Cerebellar cortex (tissue), 1 donor: ENCODE data around the gene USH2A.

Source experiments
- DNase-seq: peaks from one replicate; pipeline ENCODE4 v3.0.0-alpha.2; 2015; ENCODE audit warnings: low spot score

Gene USH2A

DNA sequence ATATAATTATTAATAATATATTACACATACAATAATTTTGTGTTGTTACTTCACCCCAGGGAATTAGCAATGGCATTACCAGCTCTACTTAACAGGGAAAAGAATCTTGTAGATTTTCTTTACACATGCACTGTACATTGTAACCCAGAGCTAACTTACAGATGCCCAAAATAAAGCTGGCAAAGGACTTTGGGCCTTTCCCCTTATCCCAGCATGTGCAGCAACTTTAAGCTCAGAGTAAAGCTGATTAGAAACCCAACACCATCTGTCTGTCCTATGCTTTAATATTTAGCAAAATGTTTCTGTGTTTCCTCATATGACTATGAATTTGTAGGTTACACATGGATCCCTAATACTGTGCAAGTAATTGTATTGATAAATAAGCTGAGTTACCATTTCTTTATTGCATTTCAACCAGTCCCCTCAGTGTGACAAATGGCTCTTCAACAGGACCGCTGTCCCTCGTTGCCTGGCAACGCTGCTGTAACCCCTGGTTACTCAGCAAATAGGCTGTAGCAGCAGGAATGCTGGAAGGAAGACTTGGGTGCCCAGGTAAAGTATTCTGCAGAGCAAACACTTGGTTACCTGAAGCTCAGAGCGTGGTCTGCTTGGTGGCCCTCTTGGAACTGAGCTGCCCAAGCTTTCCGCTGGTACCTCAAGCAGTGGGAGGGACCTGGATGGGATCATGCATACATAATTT is at the start of gene USH2A:
TSS of gene USH2A (minus strand) at position 628 of the 700 bp plus-strand sequence. CDS start 1,112 bp downstream, outside the sequence.
- DNase-seq = no peak

DNA sequence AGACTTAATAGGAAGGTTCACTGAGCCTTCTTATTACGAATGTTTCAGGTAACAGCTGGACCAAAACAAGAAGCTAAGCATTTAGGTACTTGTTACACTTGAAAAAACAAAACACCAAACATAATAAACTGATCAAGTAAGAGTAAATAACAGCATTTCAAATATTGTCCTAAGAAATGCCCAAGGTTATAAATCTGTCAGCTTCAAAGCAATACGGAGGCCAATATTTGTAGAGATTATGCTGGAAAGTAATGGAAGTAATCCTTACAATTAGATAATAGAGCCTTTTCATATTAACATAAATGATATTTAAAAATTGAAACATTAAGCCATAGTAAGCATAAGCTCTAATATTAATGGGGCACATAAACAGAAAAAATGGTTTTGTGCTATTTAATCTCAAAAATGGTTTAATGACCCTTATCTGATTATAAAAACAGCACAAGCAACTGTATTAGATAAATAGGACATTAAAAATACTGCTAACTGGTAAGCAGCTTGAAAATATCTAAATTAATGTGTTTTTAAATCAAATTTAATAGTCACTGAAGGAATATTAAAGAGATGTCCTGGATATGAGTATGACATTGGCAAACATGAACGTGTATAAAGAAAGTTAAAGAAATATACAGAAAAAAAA is 43.0 kb upstream of the USH2A start:
- no peak for DNase-seq

- DNase-seq = no peak
These were observed 41.2 kb upstream of the USH2A start for GRCh38 chr1:216464489-216464888.

GRCh38 chr1:216462066-216462775 is 39.0 kb upstream of the USH2A start:
- DNase-seq = no peak

GRCh38 chr1:216461466-216461865 is 38.2 kb upstream of the USH2A start:
- no peak for DNase-seq

DNA sequence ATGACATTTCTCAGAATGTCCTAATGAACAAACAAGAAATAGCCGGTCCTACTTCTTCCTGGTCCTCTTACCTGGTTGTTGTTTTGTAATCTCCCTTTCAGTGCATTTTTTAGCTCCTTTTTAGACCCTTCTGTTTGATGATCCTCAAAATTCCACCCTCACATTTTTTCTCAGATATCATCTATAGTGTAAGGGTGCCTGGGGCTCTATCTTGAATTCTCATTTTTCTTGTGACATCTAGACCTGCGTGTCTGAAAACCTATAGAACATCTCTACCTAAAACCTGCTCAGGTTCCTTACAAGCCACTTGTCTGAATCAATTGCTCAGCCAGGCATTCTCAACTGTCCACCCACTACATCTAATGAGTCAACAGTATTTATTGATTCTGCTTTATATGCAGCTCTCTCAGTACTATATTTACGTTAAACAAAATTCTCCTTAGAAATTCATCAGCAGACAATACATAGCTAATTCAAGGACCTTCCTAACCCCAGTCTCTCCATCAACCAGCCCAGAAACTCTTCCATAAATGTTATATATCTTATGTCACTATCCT is 36.5 kb upstream of the USH2A start:
- no peak for DNase-seq

- no peak for DNase-seq
These were observed 35.6 kb upstream of the USH2A start for GRCh38 chr1:216458812-216459211.

DNA sequence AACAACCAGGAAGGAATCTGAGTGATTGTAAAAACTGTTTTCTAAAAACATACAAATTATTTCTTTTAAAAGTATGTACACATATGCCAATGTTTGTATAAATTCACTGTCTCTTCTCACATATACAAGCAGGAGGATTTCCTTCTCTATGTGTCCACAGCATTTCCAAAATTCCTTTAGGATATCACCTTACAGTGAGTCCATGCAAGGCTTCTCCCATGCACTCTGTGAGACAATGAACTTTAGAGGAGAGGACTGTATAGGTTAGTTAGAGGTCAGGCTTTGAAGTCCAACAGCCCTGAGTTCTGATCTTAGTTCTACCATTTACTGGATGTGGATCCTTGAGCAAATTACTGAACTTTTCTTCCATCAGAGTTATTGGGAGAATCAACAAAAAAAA is 34.1 kb upstream of the USH2A start:
- DNase-seq = no peak

- DNase-seq = peak; percentile 4
These were observed 33.4 kb upstream of the USH2A start for GRCh38 chr1:216456682-216457081.

- DNase-seq = no peak
These were observed 30.5 kb upstream of the USH2A start for GRCh38 chr1:216453777-216454176.

- no peak for DNase-seq
These were observed 27.0 kb upstream of the USH2A start for GRCh38 chr1:216450227-216450626.

GRCh38 chr1:216448011-216448510 is 24.8 kb upstream of the USH2A start:
- DNase-seq = no peak

- no peak for DNase-seq
These were observed 14.4 kb upstream of the USH2A start for GRCh38 chr1:216437603-216438002.

GRCh38 chr1:216434232-216434631 is 11.0 kb upstream of the USH2A start:
- no peak for DNase-seq

GRCh38 chr1:216433175-216433574 is 9.9 kb upstream of the USH2A start:
- no peak for DNase-seq

- DNase-seq = no peak
These were observed 7.5 kb upstream of the USH2A start for GRCh38 chr1:216430744-216431143.

DNA sequence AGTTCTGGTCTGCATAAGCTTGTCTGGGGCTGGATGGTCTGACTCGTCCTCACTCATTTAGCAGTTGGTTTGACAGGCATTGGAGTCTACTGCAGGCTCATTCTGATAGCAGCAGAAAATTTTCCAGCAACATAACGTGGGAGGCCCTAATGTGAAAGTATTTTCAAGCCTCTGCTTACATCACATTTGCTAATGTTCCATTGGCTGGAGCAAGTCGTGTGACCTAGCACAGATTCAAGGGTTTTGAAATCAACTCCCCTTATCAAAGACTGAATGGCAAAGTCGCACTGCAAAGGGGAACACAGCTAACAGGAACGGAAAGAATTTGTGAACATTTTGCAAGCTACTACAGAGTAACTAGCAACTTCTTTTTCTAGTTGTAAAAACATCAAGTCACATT is 2.3 kb upstream of the USH2A start:
- DNase-seq = no peak

DNA sequence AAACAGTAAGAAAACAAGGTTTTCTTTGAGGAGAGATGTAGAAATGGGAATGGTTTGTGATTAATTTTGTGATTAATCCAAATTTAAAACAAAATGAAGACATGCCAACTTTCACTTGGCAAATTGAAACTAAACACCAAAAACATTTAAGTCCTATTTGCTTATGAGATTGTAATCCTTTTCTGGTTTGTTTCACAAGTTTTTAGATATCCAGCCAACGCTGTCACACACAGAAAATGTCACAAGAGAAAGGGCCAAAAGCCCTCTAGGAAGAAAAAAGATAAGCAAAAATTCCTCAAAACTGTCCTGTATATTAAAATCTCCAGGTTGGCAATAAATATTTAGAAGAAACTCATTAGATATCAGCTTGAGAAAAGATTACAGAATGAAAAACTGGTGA is 2.5 kb downstream of the USH2A start:
- no peak for DNase-seq

GRCh38 chr1:216420263-216420662 is 3.0 kb downstream of the USH2A start:
- DNase-seq = no peak

- no peak for DNase-seq
These were observed 6.8 kb downstream of the USH2A start for GRCh38 chr1:216416488-216416887.

DNA sequence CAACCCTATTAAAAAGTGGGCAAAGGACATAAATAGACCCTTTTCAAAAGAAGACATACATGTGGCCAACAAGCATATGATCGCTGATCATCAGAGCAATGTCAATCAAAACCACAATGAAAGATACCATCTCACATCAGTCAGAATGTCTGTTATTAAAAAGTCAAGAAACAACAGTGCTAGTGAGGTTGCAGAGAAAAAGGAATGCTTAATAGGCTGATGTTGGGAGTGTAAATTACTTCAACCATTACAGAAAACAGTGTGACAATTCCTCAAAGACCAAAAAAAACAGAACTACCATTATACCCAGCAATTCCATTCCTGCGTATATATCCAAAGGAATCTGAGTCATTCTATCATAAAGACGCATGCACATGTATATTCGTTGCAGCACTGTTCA is 13.2 kb downstream of the USH2A start:
- DNase-seq = no peak

- no peak for DNase-seq
These were observed 32.3 kb downstream of the USH2A start for GRCh38 chr1:216390956-216391355.

DNA sequence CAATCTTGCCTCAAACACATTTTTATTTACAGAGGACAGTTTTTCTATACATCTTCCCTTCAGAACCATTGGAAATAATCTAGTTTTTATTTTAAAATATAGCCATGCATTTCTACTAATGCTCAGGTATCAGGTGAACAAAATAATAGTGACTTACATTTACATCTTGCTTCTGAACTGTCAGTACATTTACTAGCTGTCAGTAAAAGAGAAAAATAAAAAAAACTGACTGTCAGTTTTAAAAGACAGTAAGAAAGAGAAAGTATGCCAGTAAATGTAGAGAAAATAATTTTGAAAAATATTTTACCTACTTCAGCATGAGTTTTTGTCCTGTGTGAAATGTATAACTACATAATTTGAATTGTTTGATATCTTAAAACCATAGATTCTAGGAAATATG is 33.5 kb downstream of the USH2A start:
- DNase-seq = no peak
